Measurements from ENCODE around the gene TNP2. TPM values are rescaled to one million over a fixed set of nuclear protein-coding genes. Genes with fewer than 3 reads are reported as not detected.

The TNP2 gene
- total and polyA plus RNA-seq, 2 experiments from 2014 or later = not detected

GRCh38 chr16:11277607-11278337, 8.6 kb upstream of the TNP2 start:
- no peak overlapping the region for H3K4me2 ChIP-seq
- H3K4me3 ChIP-seq = no peak overlapping the region
- H3K27ac ChIP-seq (ENCODE audit: low read depth) = no peak overlapping the region
- H3K36me3 Mint-ChIP-seq (ENCODE audit: low read depth) = no peaks in the 10 kb centered on the region; the same call in 2 of the 3 replicates
- 0 out of 2 replicates have a peak, but pooled peaks cover 1% of the 10 kb centered on the region for H3F3A ChIP-seq (replicated peaks; ENCODE audit: low read depth)
- no peaks in the 10 kb centered on the region for H3K36me3 ChIP-seq (ENCODE audit: insufficient read depth)
- TF ChIP-seq EZH2 (IDR thresholded peaks at IDR 0.05; ENCODE audit: low read depth, unreplicated experiment) (no peak), EZH2phosphoT487 (IDR thresholded peaks at IDR 0.05; ENCODE audit: unreplicated experiment) (no peak), REST (IDR thresholded peaks at IDR 0.05; ENCODE audit: unreplicated experiment) (no peak), CTCF (conservative IDR thresholded peaks at IDR 0.05; ENCODE audit: low read depth in 2 of 2) (no peak), NANOG (IDR thresholded peaks at IDR 0.05; ENCODE audit: borderline replicate concordance) (no peak), STAT1 (IDR thresholded peaks at IDR 0.05; ENCODE audit: unreplicated experiment) (no peak), ZNF114 (CRISPR knock-in tag; IDR thresholded peaks at IDR 0.05) (no peak), JUNB (IDR thresholded peaks at IDR 0.05; ENCODE audit: unreplicated experiment) (no peak), ZNF331 (CRISPR knock-in tag; IDR thresholded peaks at IDR 0.05; ENCODE audit: low read depth) (no peak), POLR2AphosphoS5 (IDR thresholded peaks at IDR 0.05; ENCODE audit: low read depth) (no peak), CREB1 (CRISPR knock-in tag; IDR thresholded peaks at IDR 0.05; ENCODE audit: low read depth) (no peak)
- TF ChIP-seq, protein P1, sequence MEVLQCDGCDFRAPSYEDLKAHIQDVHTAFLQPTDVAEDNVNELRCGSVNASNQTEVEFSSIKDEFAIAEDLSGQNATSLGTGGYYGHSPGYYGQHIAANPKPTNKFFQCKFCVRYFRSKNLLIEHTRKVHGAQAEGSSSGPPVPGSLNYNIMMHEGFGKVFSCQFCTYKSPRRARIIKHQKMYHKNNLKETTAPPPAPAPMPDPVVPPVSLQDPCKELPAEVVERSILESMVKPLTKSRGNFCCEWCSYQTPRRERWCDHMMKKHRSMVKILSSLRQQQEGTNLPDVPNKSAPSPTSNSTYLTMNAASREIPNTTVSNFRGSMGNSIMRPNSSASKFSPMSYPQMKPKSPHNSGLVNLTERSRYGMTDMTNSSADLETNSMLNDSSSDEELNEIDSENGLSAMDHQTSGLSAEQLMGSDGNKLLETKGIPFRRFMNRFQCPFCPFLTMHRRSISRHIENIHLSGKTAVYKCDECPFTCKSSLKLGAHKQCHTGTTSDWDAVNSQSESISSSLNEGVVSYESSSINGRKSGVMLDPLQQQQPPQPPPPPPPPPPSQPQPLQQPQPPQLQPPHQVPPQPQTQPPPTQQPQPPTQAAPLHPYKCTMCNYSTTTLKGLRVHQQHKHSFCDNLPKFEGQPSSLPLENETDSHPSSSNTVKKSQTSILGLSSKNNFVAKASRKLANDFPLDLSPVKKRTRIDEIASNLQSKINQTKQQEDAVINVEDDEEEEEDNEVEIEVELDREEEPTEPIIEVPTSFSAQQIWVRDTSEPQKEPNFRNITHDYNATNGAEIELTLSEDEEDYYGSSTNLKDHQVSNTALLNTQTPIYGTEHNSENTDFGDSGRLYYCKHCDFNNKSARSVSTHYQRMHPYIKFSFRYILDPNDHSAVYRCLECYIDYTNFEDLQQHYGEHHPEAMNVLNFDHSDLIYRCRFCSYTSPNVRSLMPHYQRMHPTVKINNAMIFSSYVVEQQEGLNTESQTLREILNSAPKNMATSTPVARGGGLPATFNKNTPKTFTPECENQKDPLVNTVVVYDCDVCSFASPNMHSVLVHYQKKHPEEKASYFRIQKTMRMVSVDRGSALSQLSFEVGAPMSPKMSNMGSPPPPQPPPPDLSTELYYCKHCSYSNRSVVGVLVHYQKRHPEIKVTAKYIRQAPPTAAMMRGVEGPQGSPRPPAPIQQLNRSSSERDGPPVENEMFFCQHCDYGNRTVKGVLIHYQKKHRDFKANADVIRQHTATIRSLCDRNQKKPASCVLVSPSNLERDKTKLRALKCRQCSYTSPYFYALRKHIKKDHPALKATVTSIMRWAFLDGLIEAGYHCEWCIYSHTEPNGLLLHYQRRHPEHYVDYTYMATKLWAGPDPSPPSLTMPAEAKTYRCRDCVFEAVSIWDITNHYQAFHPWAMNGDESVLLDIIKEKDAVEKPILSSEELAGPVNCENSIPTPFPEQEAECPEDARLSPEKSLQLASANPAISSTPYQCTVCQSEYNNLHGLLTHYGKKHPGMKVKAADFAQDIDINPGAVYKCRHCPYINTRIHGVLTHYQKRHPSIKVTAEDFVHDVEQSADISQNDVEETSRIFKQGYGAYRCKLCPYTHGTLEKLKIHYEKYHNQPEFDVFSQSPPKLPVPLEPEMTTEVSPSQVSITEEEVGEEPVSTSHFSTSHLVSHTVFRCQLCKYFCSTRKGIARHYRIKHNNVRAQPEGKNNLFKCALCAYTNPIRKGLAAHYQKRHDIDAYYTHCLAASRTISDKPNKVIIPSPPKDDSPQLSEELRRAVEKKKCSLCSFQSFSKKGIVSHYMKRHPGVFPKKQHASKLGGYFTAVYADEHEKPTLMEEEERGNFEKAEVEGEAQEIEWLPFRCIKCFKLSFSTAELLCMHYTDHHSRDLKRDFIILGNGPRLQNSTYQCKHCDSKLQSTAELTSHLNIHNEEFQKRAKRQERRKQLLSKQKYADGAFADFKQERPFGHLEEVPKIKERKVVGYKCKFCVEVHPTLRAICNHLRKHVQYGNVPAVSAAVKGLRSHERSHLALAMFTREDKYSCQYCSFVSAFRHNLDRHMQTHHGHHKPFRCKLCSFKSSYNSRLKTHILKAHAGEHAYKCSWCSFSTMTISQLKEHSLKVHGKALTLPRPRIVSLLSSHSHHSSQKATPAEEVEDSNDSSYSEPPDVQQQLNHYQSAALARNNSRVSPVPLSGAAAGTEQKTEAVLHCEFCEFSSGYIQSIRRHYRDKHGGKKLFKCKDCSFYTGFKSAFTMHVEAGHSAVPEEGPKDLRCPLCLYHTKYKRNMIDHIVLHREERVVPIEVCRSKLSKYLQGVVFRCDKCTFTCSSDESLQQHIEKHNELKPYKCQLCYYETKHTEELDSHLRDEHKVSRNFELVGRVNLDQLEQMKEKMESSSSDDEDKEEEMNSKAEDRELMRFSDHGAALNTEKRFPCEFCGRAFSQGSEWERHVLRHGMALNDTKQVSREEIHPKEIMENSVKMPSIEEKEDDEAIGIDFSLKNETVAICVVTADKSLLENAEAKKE (CRISPR knock-in tag; IDR thresholded peaks at IDR 0.05) = no peak
- TF ChIP-seq, protein P2, sequence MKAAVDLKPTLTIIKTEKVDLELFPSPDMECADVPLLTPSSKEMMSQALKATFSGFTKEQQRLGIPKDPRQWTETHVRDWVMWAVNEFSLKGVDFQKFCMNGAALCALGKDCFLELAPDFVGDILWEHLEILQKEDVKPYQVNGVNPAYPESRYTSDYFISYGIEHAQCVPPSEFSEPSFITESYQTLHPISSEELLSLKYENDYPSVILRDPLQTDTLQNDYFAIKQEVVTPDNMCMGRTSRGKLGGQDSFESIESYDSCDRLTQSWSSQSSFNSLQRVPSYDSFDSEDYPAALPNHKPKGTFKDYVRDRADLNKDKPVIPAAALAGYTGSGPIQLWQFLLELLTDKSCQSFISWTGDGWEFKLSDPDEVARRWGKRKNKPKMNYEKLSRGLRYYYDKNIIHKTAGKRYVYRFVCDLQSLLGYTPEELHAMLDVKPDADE (IDR thresholded peaks at IDR 0.05) = no peak
- no peaks in the 10 kb centered on the region for H4K20me1 ChIP-seq (replicated peaks; ENCODE audit: insufficient read depth)
- no peaks in the 10 kb centered on the region; the same call in 1 of the 2 replicates for H3K4me1 ChIP-seq (ENCODE audit: insufficient read depth)
- no peak overlapping the region for H3K27ac Mint-ChIP-seq
- H3K27me3 Mint-ChIP-seq (ENCODE audit: insufficient read depth, low read depth, poor library complexity) = peaks cover 11% of the 10 kb centered on the region
- H2AFZ ChIP-seq = 0 out of 2 replicates have a peak overlapping the region, but pooled peaks have one; percentile 10
- H3K27me3 ChIP-seq (ENCODE audit: insufficient read depth) = no peaks in the 10 kb centered on the region
- no peaks in the 10 kb centered on the region for H3K9me2 ChIP-seq (ENCODE audit: insufficient read depth)
- DNase-seq (ENCODE audit: low spot score) = no peak
- H3K9me3 Mint-ChIP-seq = peaks cover 3% of the 10 kb centered on the region; the same call in 1 of the 3 replicates
- no peak for ATAC-seq
- H3K79me2 ChIP-seq (replicated peaks; ENCODE audit: insufficient read depth) = no peaks in the 10 kb centered on the region
- peaks cover 12% of the 10 kb centered on the region for H3K4me1 Mint-ChIP-seq
- no peak overlapping the region for H3K4me3 Mint-ChIP-seq
